Mesothelial cell of epicardium (in vitro differentiated cells): ENCODE data around the gene ELOVL7. TPM values are rescaled to one million over a fixed set of nuclear protein-coding genes. Genes with fewer than 3 reads are reported as not detected.
"Not testable (repeated sequence)": the region's sequence is repeated elsewhere in the genome, so short reads cannot be mapped to it uniquely, and the experiment has no call there.

Experiments
- DNase-seq, 2 experiments: peaks; one replicate each; pipeline ENCODE4 v3.0.0; 2021; ENCODE audit warnings: low spot score in 2 of 2; ENCODE audit not compliant: unreplicated experiment in 2 of 2
- H3K27ac Mint-ChIP-seq: 2 replicates; pipeline ENCODE4 v1.8.0; 2021; ENCODE audit warnings: mixed read lengths
- H3K27me3 Mint-ChIP-seq: 2 replicates; pipeline ENCODE4 v1.8.0; 2021; ENCODE audit warnings: low read depth, mixed read lengths
- H3K36me3 Mint-ChIP-seq: 2 replicates; pipeline ENCODE4 v1.8.0; 2021; ENCODE audit warnings: mixed read lengths
- H3K4me1 Mint-ChIP-seq: 2 replicates; pipeline ENCODE4 v1.8.0; 2021; ENCODE audit warnings: mixed read lengths
- H3K4me3 Mint-ChIP-seq: 2 replicates; pipeline ENCODE4 v1.8.0; 2021; ENCODE audit warnings: mild to moderate bottlenecking, moderate library complexity, mixed read lengths
- H3K9me3 Mint-ChIP-seq: 2 replicates; pipeline ENCODE4 v1.8.0; 2021; ENCODE audit warnings: mixed read lengths
- total RNA-seq: library from RNA; stranded (reverse); gene quantifications from 3 replicates; pipeline ENCODE4 v1.2.1, GENCODE V29; 2021
- TF ChIP-seq, protein P1 (sequence below): fragments of 200-600 bp; sonication (generic); IDR thresholded peaks from one replicate; pipeline ENCODE4 v1.5.0; 2021; ENCODE audit warnings: antibody characterized with exemption; ENCODE audit not compliant: unreplicated experiment

The ELOVL7 gene
- total RNA-seq, 1 donor from 2014 or later, result 9.2 TPM

DNA sequence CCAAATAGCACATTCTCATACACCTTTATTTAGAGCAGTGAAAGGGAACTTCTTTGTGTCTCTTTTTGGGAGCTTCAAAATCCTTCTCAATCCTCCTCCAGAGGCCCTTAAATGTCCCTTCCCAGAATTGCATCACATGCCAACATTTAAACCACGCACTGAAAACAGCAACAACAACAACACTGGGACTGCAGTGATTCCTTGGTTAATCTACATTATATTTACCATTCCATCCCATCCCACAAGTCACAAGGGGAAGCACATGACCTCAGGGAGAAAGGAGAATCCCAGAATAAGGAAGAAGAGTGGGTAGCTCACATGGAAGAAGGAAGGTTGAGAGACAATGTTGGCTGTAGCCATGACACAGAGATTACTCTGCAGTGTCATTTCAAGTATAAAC, 41.1 kb downstream of the ELOVL7 start:
- TF ChIP-seq, protein P1, sequence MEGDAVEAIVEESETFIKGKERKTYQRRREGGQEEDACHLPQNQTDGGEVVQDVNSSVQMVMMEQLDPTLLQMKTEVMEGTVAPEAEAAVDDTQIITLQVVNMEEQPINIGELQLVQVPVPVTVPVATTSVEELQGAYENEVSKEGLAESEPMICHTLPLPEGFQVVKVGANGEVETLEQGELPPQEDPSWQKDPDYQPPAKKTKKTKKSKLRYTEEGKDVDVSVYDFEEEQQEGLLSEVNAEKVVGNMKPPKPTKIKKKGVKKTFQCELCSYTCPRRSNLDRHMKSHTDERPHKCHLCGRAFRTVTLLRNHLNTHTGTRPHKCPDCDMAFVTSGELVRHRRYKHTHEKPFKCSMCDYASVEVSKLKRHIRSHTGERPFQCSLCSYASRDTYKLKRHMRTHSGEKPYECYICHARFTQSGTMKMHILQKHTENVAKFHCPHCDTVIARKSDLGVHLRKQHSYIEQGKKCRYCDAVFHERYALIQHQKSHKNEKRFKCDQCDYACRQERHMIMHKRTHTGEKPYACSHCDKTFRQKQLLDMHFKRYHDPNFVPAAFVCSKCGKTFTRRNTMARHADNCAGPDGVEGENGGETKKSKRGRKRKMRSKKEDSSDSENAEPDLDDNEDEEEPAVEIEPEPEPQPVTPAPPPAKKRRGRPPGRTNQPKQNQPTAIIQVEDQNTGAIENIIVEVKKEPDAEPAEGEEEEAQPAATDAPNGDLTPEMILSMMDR, result no peak
- Mint-ChIP-seq H3K9me3 (no peaks in the 10 kb centered on the region), H3K27ac (no peak overlapping the region), H3K27me3 (no peaks in the 10 kb centered on the region), H3K4me3 (no peak overlapping the region), H3K36me3 (peaks cover 3% of the 10 kb centered on the region), H3K4me1 (peaks cover 7% of the 10 kb centered on the region)
- DNase-seq, result no peak

DNA sequence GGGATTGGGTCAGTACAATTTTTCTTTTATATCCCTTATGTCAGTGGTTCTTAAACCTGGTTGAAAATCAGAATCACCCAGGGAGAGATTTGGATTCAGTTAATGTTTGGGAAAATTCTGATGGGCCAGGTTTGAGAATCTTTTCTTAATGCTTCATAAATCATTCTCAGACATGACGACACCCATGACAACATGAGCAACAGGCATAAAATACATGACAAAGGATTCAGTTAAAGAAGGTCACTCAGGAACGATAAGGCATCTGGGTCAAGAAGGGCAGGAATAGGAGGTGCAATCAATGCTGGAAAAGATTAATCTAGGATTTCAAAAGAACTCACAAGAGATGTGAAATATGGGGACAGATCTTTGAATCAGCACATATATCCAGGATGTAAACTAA, 41.8 kb downstream of the ELOVL7 start:
- H3K27ac Mint-ChIP-seq, result no peak overlapping the region
- no peaks in the 10 kb centered on the region for H3K27me3 Mint-ChIP-seq
- no peak for DNase-seq
- no peak overlapping the region for H3K4me3 Mint-ChIP-seq
- H3K9me3 Mint-ChIP-seq, result no peaks in the 10 kb centered on the region
- peaks cover 8% of the 10 kb centered on the region for H3K4me1 Mint-ChIP-seq
- TF ChIP-seq, protein P1, result no peak
- H3K36me3 Mint-ChIP-seq, result peaks cover 3% of the 10 kb centered on the region

DNA sequence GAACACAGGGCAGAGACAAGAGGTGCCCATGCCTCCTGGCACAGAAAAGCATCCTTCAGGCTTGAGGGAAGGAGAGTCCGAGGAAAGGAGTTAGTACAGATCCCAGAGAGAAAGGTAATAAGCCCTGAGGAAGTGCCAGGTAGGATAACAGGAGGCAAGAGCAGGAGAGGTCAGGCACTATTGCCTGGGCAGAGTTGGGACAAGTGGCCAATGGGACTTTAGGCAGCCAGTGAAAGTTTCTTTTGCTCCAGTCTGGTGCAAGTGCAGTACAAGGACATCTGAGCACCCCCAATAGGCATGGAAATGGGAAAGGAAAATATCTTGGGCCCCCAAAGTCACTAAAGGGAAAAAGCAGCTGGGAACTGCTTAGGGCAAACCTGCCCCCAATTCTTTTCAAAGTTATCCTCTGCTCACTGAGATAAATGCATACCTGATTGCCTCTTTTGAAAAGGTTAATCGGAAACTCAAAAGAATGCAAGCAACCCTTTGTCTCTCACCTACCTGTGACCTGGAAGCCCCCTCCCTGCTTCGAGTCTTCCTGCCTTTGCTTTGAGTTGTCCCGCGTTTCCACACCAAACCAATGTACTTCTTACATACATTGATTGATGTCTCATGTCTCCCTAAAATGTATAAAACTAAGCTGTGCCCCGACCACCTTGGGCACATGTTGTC, 46.5 kb downstream of the ELOVL7 start:
- Mint-ChIP-seq H3K4me1 (peaks cover 8% of the 10 kb centered on the region), H3K27ac (no peak overlapping the region), H3K9me3 (no peaks in the 10 kb centered on the region), H3K36me3 (no peaks in the 10 kb centered on the region), H3K27me3 (no peaks in the 10 kb centered on the region), H3K4me3 (no peak overlapping the region)
- TF ChIP-seq, protein P1, result no peak
- DNase-seq, result no peak

DNA sequence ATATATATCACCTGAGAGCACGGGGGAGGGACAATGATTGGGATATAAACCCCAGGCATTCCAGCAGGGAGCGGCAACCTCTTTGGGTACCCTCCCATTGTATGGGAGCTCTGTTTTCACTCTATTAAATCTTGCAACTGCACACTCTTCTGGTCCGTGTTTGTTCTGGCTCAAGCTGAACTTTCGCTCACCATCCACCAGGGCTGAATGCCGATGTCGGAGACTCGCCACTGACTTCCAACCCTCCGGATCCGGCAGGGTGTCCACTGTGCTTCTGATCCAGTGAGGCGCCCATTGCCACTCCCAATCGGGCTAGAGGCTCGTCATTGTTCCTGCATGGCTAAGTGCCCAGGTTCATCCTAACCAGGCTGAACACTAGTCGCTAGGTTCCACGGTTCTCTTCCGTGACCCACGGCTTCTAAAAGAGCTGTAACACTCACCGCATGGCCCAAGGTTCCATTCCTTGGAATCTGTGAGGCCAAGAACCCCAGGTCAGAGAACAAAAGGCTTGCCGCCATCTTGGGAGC, 48.6 kb downstream of the ELOVL7 start:
- not testable (repeated sequence) for H3K4me3 Mint-ChIP-seq, DNase-seq, H3K4me1 Mint-ChIP-seq, H3K27ac Mint-ChIP-seq, H3K36me3 Mint-ChIP-seq, H3K27me3 Mint-ChIP-seq, H3K9me3 Mint-ChIP-seq

DNA sequence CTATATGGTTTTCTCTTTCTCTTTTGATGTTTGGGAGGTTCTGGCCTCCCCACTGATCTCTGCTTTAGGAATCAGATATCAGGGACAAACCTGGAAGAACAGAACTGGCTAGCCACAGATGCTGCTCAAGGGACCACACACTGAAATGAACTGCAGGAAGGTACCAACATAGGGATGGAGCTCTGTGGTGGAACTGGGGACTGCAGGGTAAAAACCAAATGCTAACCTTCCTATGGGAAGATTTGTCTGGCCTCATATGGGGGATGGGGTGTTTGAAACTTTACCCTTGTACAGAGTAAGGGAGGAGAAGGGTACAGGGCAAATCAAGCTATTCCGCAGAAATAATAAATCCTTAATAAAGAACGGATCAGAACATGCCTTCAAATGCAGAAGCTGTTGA, 49.4 kb downstream of the ELOVL7 start:
- Mint-ChIP-seq H3K36me3 (no peaks in the 10 kb centered on the region), H3K4me1 (peaks cover 8% of the 10 kb centered on the region), H3K9me3 (no peaks in the 10 kb centered on the region), H3K27me3 (no peaks in the 10 kb centered on the region), H3K27ac (no peak overlapping the region), H3K4me3 (no peak overlapping the region)
- TF ChIP-seq, protein P1, result no peak
- no peak for DNase-seq

DNA sequence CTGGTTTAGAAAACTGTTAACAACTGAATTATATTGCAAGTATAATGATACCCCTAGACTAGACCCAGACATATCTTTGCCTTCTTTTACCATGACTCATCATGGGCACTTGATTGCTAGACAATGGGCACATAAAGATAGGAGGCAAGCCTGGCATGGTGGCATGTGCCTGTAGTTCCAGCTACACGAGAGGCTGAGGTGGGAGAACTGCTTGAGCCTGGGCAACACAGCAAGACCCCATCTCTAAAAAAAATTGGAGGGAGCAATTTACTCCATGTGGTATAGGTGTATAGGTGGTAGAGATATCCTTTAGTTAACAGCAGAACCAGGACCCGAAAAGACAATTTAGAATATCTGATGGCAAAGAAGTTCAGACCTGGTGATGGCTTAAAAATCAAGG, 51.6 kb downstream of the ELOVL7 start:
- no peak for DNase-seq
- Mint-ChIP-seq H3K4me1 (no peaks in the 10 kb centered on the region), H3K9me3 (no peaks in the 10 kb centered on the region), H3K27me3 (no peaks in the 10 kb centered on the region), H3K36me3 (no peaks in the 10 kb centered on the region), H3K27ac (no peak overlapping the region), H3K4me3 (no peak overlapping the region)
- TF ChIP-seq, protein P1, result no peak
